GM18502 (cell line): ENCODE data around the gene WRAP53.

Source experiments
- ATAC-seq: cut with Tn5 transposase; IDR thresholded peaks from one replicate; pipeline ENCODE4 v1.9.1; 2021; ENCODE audit warnings: mild to moderate bottlenecking; ENCODE audit not compliant: unreplicated experiment, poor library complexity

WRAP53 gene

GRCh38 chr17:7737601-7738000 is 49.3 kb downstream of the WRAP53 start:
- no peak for ATAC-seq

- no peak for ATAC-seq
These were observed 51.5 kb downstream of the WRAP53 start for GRCh38 chr17:7739746-7740145.

GRCh38 chr17:7740481-7741001 is 52.3 kb downstream of the WRAP53 start:
- ATAC-seq, result no peak

DNA sequence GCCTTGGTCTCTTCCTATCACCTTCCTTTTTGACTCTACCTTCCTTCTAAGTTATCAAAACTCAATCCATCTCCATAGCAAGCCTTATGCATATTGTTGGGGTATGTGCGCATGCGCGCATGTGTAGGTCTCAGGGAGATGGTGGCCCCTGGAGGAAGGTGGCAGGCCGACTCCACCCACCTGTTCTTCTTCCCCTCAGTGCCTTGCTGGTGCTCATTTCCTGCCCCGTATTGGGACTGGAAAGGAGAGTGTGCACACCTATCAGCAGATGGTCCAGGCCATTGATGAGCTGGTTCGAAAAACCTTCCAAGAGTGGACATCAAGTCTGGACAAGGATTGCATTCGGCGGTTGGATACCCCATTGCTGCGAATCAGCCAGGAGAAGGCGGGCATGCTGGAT is 54.5 kb downstream of the WRAP53 start:
- no peak for ATAC-seq

- no peak for ATAC-seq
These were observed 56.1 kb downstream of the WRAP53 start for GRCh38 chr17:7744416-7744815.

DNA sequence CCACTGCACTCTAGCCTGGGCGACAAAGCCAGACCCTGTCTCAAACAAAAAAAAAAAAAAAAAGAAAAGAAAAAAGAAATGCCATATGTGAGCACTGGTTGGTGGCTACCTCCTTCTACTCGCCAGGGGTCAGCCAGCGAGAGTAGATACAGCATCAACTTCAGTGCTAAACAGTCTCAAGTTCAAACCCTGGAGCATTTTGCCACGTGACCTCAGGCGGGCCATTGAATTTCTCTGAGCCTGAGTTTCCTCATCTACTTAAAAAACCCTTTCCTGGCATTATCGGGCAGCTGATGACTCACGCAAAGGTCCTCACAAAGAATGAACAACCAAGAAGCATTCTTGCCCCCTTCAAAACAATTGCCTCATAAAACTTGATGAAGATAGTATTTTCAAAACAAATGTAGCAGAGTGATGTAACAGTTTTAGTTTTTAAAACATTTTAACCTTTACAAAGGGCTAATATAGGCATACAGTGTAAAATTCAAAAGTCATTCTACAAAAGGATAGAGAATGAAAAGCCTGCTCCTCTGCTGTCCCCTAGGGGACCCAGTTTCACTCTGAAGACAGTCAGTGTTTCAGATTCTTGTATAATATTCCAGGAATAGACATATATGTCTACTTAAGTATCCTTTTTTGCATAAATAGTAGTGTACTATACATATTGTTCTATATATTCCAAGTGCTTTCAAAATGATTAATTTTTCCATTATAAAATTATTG is 57.6 kb downstream of the WRAP53 start:
- no peak for ATAC-seq

GRCh38 chr17:7747635-7748071 is 59.4 kb downstream of the WRAP53 start:
- no peak for ATAC-seq

DNA sequence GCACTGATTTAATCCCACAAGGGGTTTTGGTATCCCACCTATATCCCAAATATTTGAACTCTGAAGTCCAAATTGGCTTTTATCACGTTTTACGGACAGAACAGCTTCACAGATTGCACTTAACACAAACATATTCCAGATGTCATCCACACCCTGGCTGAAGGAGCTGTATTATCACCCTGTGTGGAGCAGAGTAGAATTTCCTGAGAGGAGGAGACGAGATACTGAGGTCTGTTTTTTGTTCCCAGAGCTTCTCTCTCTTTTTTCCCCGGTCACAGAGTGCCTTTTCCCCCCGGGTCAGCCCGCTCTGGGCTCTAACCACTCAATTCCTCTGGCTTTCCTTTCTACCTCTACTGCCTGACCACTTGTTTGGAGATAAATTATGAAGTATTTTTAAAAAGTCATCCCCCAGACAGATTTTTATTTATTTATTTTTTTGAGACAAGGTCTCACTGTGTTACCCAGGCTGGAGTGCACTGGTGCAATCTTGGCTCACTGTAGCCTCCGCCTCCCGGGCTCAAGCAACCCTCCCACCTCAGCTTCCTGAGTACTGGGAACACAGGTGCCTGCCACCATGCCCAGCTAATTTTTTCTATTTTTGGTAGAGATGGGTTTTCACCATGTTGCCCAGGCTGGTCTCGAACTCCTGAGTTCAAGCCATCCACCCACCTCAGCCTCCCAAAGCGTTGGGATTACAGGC is 59.9 kb downstream of the WRAP53 start:
- ATAC-seq, result no peak

DNA sequence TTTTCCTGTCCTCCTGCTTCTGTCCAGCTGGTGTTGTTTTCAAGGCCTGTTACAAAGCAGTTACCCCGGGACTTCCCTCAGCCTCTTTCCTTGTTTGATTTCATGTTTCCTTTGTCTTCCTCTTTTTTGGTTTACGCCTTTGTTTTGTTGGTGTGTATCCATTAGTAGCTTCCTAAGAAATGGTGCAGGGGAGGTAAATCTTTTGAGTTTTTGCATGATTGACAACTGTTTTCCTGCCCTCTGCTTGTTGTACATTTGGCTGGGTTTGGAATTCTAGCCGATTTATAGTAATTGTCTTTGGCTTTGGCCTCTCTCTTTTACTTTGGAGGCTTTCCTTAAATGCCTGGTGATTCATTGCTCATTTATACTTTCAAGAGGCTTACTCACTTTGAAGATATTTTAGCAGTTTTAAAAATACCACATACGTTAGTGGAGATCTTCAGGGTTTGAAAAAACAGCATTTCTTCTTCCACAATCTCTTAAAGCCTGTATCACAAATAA is 62.1 kb downstream of the WRAP53 start:
- ATAC-seq, result no peak
